Measurements from ENCODE around the gene RNU5D-1. TPM values are rescaled to one million over a fixed set of nuclear protein-coding genes. Genes with fewer than 3 reads are reported as not detected.

Gene RNU5D-1
- total and polyA plus RNA-seq, 2 of the 13 experiments (the other 11 are each of a cell fraction or from before 2014, with no cell fraction given) = 165 TPM; not detected in 1

- TF ChIP-seq GPBP1L1 (CRISPR knock-in tag; IDR thresholded peaks at IDR 0.05) (no peak), KAT7 (CRISPR knock-in tag; IDR thresholded peaks at IDR 0.05; ENCODE audit: borderline replicate concordance) (no peak), RFXAP (CRISPR knock-in tag; IDR thresholded peaks at IDR 0.05; ENCODE audit: borderline replicate concordance) (peak; percentile 34; the same call in 1 of the 2 replicates), TBX3 (IDR thresholded peaks at IDR 0.05; ENCODE audit: borderline replicate concordance) (0 out of 2 replicates have a peak, but pooled peaks have one; percentile 8), MTA1 (CRISPR knock-in tag; IDR thresholded peaks at IDR 0.05; ENCODE audit: borderline replicate concordance) (no peak), DNMT3B (CRISPR knock-in tag; conservative IDR thresholded peaks at IDR 0.05) (peak; percentile 73), FUBP1 (CRISPR knock-in tag; IDR thresholded peaks at IDR 0.05; ENCODE audit: borderline replicate concordance) (peak; percentile 96; the same call in 1 of the 2 replicates), CEBPZ (IDR thresholded peaks at IDR 0.05; ENCODE audit: low read length) (no peak), ZNF776 (CRISPR knock-in tag; IDR thresholded peaks at IDR 0.05) (no peak), ZNF652 (CRISPR knock-in tag; IDR thresholded peaks at IDR 0.05; ENCODE audit: borderline replicate concordance, low read depth) (peak; percentile 51; the same call in 1 of the 2 replicates), TBX2 (CRISPR knock-in tag; IDR thresholded peaks at IDR 0.05; ENCODE audit: borderline replicate concordance) (no peak; the same call in 1 of the 2 replicates), NFIB (CRISPR knock-in tag; IDR thresholded peaks at IDR 0.05; ENCODE audit: borderline replicate concordance) (no peak), SP2 (CRISPR knock-in tag; IDR thresholded peaks at IDR 0.05) (no peak), ZC3H4 (CRISPR knock-in tag; IDR thresholded peaks at IDR 0.05; ENCODE audit: borderline replicate concordance) (peak; percentile 100), CEBPG (CRISPR knock-in tag; IDR thresholded peaks at IDR 0.05) (peak; percentile 67), HMGA1 (CRISPR knock-in tag; conservative IDR thresholded peaks at IDR 0.05) (no peak), ZBTB46 (CRISPR knock-in tag; IDR thresholded peaks at IDR 0.05; ENCODE audit: borderline replicate concordance) (no peak), ZBTB7A (CRISPR knock-in tag; IDR thresholded peaks at IDR 0.05) (peak; percentile 46; the same call in 1 of the 2 replicates)
Observed at GRCh38 chr1:44721485-44722361, 9.2 kb downstream of the RNU5D-1 start (continued).

Measured in HepG2 (cell line).